Lower leg skin (tissue), 4 donors: Measurements from ENCODE around the gene PLCD3. TPM values are rescaled to one million over a fixed set of nuclear protein-coding genes. Genes with fewer than 3 reads are reported as not detected.

ENCODE experiments used
- DNase-seq, 2 donors: peaks; one replicate each; pipeline ENCODE4 v3.0.0-alpha.2; 2019; ENCODE audit warnings: low spot score in 2 of 2
- H3K4me3 ChIP-seq: fragments of 200-600 bp; sonication (generic); 2 replicates; pipeline ENCODE4 v1.5.1; 2017; ENCODE audit warnings: mild to moderate bottlenecking, low read depth; ENCODE audit not compliant: poor library complexity, severe bottlenecking
- POLR2A ChIP-seq, 2 donors: fragments of 450-650 bp; IDR thresholded peaks; one replicate each; pipeline ENCODE4 v1.6.1; 2016 to 2017; ENCODE audit warnings: antibody characterized with exemption in 2 of 2, mild to moderate bottlenecking in 1 of 2, moderate library complexity in 1 of 2
- WGBS, 2 donors: methylation state at CpG; one replicate each; pipeline ENCODE4 v1.1.5; 2018; 5-methylcytosine and 5-hydroxymethylcytosine counted together
- intact Hi-C: fragments of 100-400 bp; cut with DNase I; formaldehyde crosslinking; loops from one replicate; pipeline ENCODE4 v1.15.0; 2023; ENCODE audit warnings: low total_unique reads
- total RNA-seq, 4 donors: library from RNA; depleted of rRNA; stranded (reverse); fragments of >200 nt; gene quantifications; one replicate each; pipeline ENCODE4 v1.1.0, GENCODE V29; 2016
- TF ChIP-seq, protein P1 (sequence below), 3 donors: fragments of 450-650 bp; IDR thresholded peaks; one replicate each; pipeline ENCODE4 v1.5.1; 2016; ENCODE audit warnings: antibody characterized with exemption in 3 of 3, mild to moderate bottlenecking in 3 of 3, moderate library complexity in 2 of 3

PLCD3 gene
- total RNA-seq, 4 donors from 2014 or later, result 65.7 to 180 (median 105) TPM

DNA sequence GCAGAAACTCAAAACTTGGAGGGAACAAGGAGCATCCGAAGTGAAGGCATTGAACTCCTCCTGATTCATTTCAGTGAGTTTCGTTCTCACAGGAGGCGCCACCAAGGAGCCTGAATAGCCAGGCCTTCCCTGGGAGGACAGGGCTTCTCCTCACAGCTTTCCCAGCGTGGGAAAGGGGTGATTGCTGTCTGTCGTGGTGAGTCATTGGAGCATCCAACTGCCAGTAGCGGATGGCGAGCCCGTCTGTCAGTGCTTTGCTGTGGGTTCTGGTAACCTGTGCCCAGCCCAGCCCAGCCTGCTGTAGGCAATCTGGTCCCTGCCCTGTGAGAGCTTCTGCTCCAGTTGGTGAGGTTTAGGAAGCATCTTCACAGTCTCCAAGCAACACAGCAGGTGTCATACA is 28.3 kb downstream of the PLCD3 start:
- TF ChIP-seq POLR2A (IDR thresholded peaks at IDR 0.05), result no peak
- TF ChIP-seq, protein P1, sequence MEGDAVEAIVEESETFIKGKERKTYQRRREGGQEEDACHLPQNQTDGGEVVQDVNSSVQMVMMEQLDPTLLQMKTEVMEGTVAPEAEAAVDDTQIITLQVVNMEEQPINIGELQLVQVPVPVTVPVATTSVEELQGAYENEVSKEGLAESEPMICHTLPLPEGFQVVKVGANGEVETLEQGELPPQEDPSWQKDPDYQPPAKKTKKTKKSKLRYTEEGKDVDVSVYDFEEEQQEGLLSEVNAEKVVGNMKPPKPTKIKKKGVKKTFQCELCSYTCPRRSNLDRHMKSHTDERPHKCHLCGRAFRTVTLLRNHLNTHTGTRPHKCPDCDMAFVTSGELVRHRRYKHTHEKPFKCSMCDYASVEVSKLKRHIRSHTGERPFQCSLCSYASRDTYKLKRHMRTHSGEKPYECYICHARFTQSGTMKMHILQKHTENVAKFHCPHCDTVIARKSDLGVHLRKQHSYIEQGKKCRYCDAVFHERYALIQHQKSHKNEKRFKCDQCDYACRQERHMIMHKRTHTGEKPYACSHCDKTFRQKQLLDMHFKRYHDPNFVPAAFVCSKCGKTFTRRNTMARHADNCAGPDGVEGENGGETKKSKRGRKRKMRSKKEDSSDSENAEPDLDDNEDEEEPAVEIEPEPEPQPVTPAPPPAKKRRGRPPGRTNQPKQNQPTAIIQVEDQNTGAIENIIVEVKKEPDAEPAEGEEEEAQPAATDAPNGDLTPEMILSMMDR (IDR thresholded peaks at IDR 0.05), result no peak
- H3K4me3 ChIP-seq, result no peak overlapping the region
- WGBS, 2 donors, result 70 to 79% methylated on average over 8 of the region's 8 CpGs
- intact Hi-C loops, result loop anchor here (10.0 kb wide), 1 partner anchor 189 kb away; the partner anchor contains the start of gene GFAP
- DNase-seq, result no peak

DNA sequence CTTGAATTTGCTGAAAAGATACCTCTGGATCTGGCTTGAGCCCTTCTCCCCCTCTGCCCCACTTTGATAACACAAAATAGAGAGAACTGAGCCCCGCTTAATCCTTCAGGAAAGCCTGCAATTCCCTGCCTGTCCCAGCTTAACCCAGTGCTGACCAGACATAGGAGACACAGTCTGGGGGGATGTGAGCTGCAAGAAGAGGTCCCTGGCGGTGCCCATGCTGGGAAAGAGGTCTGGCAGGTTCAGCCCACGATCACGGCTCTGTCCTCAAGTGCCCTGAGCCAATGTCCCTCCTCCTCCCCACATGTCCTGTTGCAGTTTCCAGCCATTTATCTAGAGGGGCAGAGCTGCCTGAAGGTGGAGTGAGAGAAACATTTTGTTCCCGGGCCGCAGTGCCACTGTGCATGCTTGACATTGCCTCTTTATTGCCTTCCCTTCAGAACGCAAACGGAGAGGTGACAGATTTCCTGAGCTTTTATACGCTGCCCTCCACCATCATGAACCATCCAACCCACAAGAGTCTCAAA is 29.0 kb downstream of the PLCD3 start:
- no peak overlapping the region for H3K4me3 ChIP-seq
- TF ChIP-seq, protein P1 (IDR thresholded peaks at IDR 0.05), result no peak
- no peak for TF ChIP-seq POLR2A (IDR thresholded peaks at IDR 0.05)
- intact Hi-C loops, result loop anchor here (10.0 kb wide), 1 partner anchor 189 kb away; the partner anchor contains the start of gene GFAP
- no peak for DNase-seq
- WGBS, 2 donors, result 87 to 91% methylated on average over 9 of the region's 9 CpGs

DNA sequence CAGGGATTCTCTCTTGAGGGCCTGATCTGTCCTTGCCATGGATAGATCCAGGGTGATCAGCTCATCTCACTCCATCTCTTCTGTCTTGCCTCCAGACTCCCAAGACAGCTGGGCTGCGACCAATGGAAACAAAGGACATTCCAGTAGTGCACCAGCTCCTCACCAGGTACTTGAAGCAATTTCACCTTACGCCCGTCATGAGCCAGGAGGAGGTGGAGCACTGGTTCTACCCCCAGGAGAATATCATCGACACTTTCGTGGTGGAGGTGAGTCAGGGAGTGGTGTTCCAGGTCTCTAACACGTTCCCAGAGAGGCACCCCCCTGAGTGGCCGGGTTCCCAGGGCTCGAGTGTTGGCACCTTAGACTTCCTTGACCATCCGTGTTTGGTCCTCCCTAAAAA is 29.5 kb downstream of the PLCD3 start:
- no peak for DNase-seq
- H3K4me3 ChIP-seq, result no peak overlapping the region
- intact Hi-C loops, result loop anchor here (10.0 kb wide), 1 partner anchor 188 kb away; the partner anchor contains the start of gene GFAP
- 63 to 87% methylated on average over 9 of the region's 9 CpGs for WGBS, 2 donors
- TF ChIP-seq, protein P1 (IDR thresholded peaks at IDR 0.05), result no peak
- TF ChIP-seq POLR2A (IDR thresholded peaks at IDR 0.05), result no peak

DNA sequence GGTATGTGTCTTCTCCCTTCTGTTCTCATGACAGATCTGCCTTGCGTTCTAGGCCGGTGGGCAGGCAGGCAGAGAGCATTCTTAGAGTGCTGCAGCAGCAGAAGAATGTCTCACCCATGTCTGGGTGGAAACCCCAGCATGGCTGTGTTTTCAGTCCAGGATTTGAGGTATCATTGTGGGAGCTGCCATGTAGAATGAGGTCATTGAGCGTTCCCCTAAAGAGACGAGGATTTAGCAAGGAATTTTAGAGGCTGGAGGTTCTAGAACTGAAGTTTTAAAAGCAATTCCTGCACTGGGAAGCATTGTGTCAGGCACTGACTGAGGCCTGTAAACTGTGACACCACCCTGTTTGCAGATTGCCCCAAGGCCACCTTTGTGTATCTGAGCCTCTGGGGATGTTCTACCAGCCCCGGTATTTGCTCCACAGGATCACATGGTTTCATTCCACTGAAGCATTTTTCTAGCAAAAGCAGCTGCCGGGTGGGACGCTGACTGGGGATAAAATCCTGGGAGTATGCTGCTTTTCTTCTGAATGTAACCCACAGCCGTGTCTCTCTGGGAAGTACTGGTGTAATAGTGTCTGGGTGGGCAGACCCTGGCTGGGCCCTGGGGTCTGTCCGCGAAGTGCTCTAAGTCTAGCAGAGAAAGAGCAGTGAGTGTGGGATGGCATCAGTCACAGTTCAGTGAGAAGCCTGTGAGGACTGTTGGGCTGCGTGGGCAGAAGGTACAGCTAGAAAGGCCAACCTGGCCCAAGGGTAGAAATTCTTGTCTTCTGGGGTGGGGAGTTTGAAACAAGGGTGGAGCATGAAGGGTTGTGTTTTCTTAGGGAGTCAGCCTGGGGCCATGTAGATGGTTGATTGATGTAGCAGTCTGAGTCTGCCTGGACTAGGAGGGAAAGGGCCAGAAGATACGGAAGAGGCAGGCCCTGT is 30.2 kb downstream of the PLCD3 start:
- TF ChIP-seq, protein P1 (IDR thresholded peaks at IDR 0.05), result no peak
- no peak for TF ChIP-seq POLR2A (IDR thresholded peaks at IDR 0.05)
- intact Hi-C loops, result loop anchor here (10.0 kb wide), 1 partner anchor 187 kb away; the partner anchor contains the start of gene GFAP
- no peak for DNase-seq
- WGBS, 2 donors, result 42 to 45% methylated on average over 12 of the region's 12 CpGs
- H3K4me3 ChIP-seq, result no peak overlapping the region

DNA sequence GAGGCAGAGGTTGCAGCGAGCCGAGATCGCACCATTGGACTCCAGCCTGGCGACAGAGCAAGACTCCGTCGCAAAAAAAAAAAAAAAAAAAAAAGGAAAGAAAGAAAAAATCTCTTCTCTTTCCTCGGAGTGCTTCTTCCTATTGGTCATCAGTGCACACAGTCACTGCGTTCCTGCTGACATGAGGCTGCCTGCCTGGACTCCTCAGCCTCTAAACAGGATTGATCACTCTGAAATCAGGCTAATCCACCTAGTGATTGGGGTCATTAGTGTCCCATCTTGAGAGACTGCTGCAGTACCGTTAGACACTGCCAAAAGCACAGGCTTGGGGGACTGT is 30.8 kb downstream of the PLCD3 start:
- H3K4me3 ChIP-seq, result no peak overlapping the region
- TF ChIP-seq, protein P1 (IDR thresholded peaks at IDR 0.05), result no peak
- TF ChIP-seq POLR2A (IDR thresholded peaks at IDR 0.05), result no peak
- 38% methylated on average over 9 of the region's 9 CpGs for WGBS, 2 donors
- intact Hi-C loops, result loop anchor here (10.0 kb wide), 1 partner anchor 187 kb away; the partner anchor contains the start of gene GFAP
- DNase-seq, result no peak
